ENCODE measurements around the gene DSPP. TPM values are rescaled to one million over a fixed set of nuclear protein-coding genes. Genes with fewer than 3 reads are reported as not detected.
"Not testable (repeated sequence)": the region's sequence is repeated elsewhere in the genome, so short reads cannot be mapped to it uniquely, and the experiment has no call there.

Gene DSPP
- total RNA-seq, 4 donors from 2014 or later = not detected

GRCh38 chr4:87566276-87566675 is 42.1 kb upstream of the DSPP start:
- intact Hi-C loops (cut with DNase I; ENCODE audit: low total_unique reads) = no loop called here
- in situ Hi-C loops (cut with MboI; ENCODE audit: low sequenced_read_pairs in 4 of 4) = loop anchor here in 1 of 4 donors (25.0 kb wide), 1 partner anchor 271 kb away; the partner anchor contains the start of gene MEPE
- H3K27me3 ChIP-seq = no peaks in the 10 kb centered on the region

GRCh38 chr4:87567191-87567590 is 41.1 kb upstream of the DSPP start:
- ATAC-seq = no peak
- H3K27ac ChIP-seq = no peak overlapping the region
- intact Hi-C loops (cut with DNase I; ENCODE audit: low total_unique reads) = no loop called here

More at GRCh38 chr4:87566276-87566675, 42.1 kb upstream of the DSPP start:
- H3K36me3 ChIP-seq = no peaks in the 10 kb centered on the region
- H3K27ac ChIP-seq = no peak overlapping the region
- TF ChIP-seq CTCF (IDR thresholded peaks at IDR 0.05 in 4 of 5, conservative IDR thresholded peaks at IDR 0.05 in 1 of 5) = no peak
- no peak for TF ChIP-seq POLR2A (IDR thresholded peaks at IDR 0.05)
- DNase-seq (no peak), ATAC-seq (no peak)
- H3K9me3 ChIP-seq = no peaks in the 10 kb centered on the region
- no peak overlapping the region for H3K4me3 ChIP-seq
- H3K4me1 ChIP-seq = no peaks in the 10 kb centered on the region

GRCh38 chr4:87570290-87570805 is 38.0 kb upstream of the DSPP start:
- Histone ChIP-seq H3K4me1 (no peaks in the 10 kb centered on the region), H3K36me3 (no peaks in the 10 kb centered on the region), H3K27me3 (no peaks in the 10 kb centered on the region), H3K9me3 (no peaks in the 10 kb centered on the region), H3K4me3 (no peak overlapping the region), H3K27ac (no peak overlapping the region)
- TF ChIP-seq POLR2A (IDR thresholded peaks at IDR 0.05) = no peak
- TF ChIP-seq CTCF (IDR thresholded peaks at IDR 0.05 in 4 of 5, conservative IDR thresholded peaks at IDR 0.05 in 1 of 5) = no peak
- ATAC-seq (no peak), DNase-seq (no peak)
- in situ Hi-C loops (cut with MboI; ENCODE audit: low sequenced_read_pairs in 4 of 4) (loop anchor here in 1 of 4 donors (25.0 kb wide), 1 partner anchor 267 kb away; the partner anchor contains the start of gene MEPE), intact Hi-C loops (cut with DNase I; ENCODE audit: low total_unique reads) (no loop called here)

More at GRCh38 chr4:87567191-87567590, 41.1 kb upstream of the DSPP start:
- no peak for DNase-seq
- H3K4me1 ChIP-seq = no peaks in the 10 kb centered on the region
- no peak overlapping the region for H3K4me3 ChIP-seq
- H3K27me3 ChIP-seq = no peaks in the 10 kb centered on the region
- TF ChIP-seq CTCF (IDR thresholded peaks at IDR 0.05 in 4 of 5, conservative IDR thresholded peaks at IDR 0.05 in 1 of 5) = no peak
- TF ChIP-seq POLR2A (IDR thresholded peaks at IDR 0.05) = no peak
- H3K36me3 ChIP-seq = no peaks in the 10 kb centered on the region
- in situ Hi-C loops (cut with MboI; ENCODE audit: low sequenced_read_pairs in 4 of 4) = loop anchor here in 1 of 4 donors (25.0 kb wide), 1 partner anchor 270 kb away; the partner anchor contains the start of gene MEPE
- no peaks in the 10 kb centered on the region for H3K9me3 ChIP-seq

- in situ Hi-C loops (cut with MboI; ENCODE audit: low sequenced_read_pairs in 4 of 4) = loop anchor here in 1 of 4 donors (25.0 kb wide), 1 partner anchor 263 kb away; the partner anchor contains the start of gene MEPE
- H3K27me3 ChIP-seq; ATAC-seq; H3K36me3 ChIP-seq; DNase-seq; H3K27ac ChIP-seq; H3K4me1 ChIP-seq; H3K9me3 ChIP-seq; intact Hi-C loops (cut with DNase I; ENCODE audit: low total_unique reads); H3K4me3 ChIP-seq: not testable (repeated sequence)
These were observed 34.0 kb upstream of the DSPP start for GRCh38 chr4:87574376-87574775.

- TF ChIP-seq CTCF (IDR thresholded peaks at IDR 0.05 in 4 of 5, conservative IDR thresholded peaks at IDR 0.05 in 1 of 5) = no peak
- no peak for TF ChIP-seq POLR2A (IDR thresholded peaks at IDR 0.05)
- in situ Hi-C loops (cut with MboI; ENCODE audit: low sequenced_read_pairs in 4 of 4) = loop anchor here in 1 of 4 donors (25.0 kb wide), 1 partner anchor 262 kb away; the partner anchor contains the start of gene MEPE
- no peak overlapping the region for H3K27ac ChIP-seq
- H3K36me3 ChIP-seq = no peaks in the 10 kb centered on the region
- no peak for DNase-seq
- H3K9me3 ChIP-seq = no peaks in the 10 kb centered on the region
- no peaks in the 10 kb centered on the region for H3K4me1 ChIP-seq
- no peaks in the 10 kb centered on the region for H3K27me3 ChIP-seq
- intact Hi-C loops (cut with DNase I; ENCODE audit: low total_unique reads) = no loop called here
- no peak for ATAC-seq
- no peak overlapping the region for H3K4me3 ChIP-seq
These were observed 33.3 kb upstream of the DSPP start for GRCh38 chr4:87574996-87575395.

Data from gastrocnemius medialis (tissue), 4 donors.